GM18505 (cell line): ENCODE data around the gene F8.

Experiments used
- ATAC-seq: cut with Tn5 transposase; IDR thresholded peaks from one replicate; pipeline ENCODE4 v1.9.1; 2021; ENCODE audit not compliant: unreplicated experiment
- POLR2A ChIP-seq: IDR thresholded peaks from 4 replicates; pipeline ENCODE4 v1.6.1; 2011; ENCODE audit warnings: borderline replicate concordance; ENCODE audit not compliant: insufficient read depth, insufficient read length; ENCODE audit errors: extremely low read depth

The F8 gene

GRCh38 chrX:155053656-155054055, 31.1 kb upstream of the F8 start:
- no peak for ATAC-seq
- no peak for TF ChIP-seq POLR2A

GRCh38 chrX:155052738-155053498, 30.4 kb upstream of the F8 start:
- no peak for ATAC-seq
- TF ChIP-seq POLR2A, result no peak

DNA sequence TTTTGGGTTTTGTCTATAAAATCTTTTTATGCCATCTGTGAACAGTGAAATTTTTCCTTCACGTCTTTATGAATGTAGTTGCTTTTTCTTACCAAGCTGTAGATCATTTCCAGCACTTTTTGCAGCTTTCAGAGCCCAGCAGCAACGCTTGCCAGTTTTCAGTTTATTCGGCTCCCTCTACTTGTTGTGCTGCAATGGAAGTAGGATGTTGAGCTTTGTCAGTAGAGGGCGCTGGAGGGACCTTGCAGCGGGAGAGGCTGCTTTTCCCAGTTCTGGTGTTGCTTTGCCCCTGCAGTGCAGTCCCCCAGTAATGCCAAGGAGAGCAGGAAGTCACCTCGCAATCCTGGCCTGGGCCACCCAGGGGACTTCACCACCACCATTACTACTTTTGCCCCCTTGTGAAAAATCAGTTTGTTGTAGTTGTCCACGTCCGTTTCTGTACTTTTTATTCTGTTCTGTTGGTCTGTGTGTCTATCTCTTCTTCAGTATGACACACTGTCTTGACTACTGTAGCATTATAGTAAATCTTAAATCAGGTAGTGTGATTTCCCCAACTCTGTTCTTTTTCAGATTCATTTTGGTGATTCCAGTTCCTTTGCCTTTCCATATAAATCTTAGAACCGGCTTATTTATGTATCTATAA, 26.6 kb upstream of the F8 start:
- TF ChIP-seq POLR2A, result no peak
- ATAC-seq, result no peak

DNA sequence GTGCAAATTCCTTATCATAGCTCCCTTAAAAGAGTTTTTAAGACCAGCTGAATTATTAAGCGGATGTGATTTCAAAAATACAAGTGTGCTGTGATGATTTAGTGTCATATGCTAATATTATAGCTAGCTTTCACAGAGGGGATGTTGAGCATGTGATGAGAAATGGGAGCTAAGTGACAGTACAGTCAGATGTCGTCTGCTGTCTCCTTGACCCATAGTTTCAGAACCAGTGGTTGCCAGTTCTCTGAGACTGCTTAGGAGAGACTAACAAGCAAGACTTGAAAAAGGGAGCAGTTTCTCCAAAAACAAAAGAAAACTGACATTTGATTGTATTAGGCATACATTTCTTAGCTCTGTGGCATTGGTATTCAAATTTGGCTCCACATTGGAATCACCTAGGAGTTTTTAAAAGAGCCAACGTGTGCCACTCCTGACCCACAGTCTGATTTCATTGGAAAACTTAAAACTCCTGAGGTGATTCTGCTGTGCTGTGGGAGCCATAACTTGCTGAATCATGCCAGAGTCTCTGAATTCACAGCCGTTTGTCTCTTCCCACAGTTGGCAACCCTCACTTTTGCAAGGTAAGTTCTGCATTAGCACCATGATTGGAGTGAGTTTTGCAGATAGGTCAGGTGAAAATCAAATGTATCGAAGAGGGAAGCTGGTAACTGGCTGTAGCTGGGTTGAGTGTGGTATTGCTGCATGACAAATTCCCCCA, 24.4 kb upstream of the F8 start:
- no peak for TF ChIP-seq POLR2A
- ATAC-seq, result no peak

GRCh38 chrX:155046129-155046810, 23.7 kb upstream of the F8 start:
- no peak for ATAC-seq
- no peak for TF ChIP-seq POLR2A

GRCh38 chrX:155035688-155036087, 13.2 kb upstream of the F8 start:
- no peak for ATAC-seq
- no peak for TF ChIP-seq POLR2A

DNA sequence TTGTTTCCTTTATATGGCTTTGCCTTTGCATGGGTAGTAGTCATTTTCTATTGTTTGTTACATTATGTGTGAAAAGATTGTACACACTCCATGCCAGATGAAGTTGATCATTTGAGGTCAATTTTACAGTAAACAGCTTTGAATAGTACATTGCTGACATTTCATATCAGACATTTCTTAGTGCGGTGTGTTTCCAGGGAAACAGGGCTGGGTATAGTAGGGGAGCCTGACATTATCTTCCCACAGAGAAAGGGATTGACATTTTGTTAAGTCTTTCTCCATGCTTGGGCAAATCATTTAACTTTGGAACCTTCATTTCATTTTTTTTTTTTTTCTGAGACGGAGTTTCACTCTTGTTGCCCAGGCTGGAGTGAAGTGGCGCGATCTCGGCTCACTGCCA, 9.1 kb upstream of the F8 start:
- no peak for ATAC-seq
- no peak for TF ChIP-seq POLR2A

DNA sequence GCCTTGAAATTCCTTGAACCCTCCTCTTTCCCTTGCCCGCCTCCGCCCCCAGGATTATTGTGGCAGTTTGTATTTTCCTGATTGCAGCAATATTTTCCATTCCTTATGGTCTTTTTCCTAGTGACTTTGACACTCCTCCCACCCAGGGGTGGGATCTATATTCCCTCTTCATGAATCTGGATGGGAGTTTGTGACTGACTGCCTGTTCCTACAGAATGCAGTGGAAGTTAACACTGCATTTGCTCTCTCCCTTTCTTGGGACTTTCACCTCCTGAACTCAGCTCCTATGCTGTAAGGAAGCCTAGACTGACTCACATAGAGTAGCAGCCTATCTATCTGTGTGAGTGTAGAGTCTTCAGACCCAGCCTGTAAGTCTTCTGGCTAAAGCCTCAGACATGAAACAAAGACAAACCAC, 6.4 kb upstream of the F8 start:
- ATAC-seq, result no peak
- no peak for TF ChIP-seq POLR2A

DNA sequence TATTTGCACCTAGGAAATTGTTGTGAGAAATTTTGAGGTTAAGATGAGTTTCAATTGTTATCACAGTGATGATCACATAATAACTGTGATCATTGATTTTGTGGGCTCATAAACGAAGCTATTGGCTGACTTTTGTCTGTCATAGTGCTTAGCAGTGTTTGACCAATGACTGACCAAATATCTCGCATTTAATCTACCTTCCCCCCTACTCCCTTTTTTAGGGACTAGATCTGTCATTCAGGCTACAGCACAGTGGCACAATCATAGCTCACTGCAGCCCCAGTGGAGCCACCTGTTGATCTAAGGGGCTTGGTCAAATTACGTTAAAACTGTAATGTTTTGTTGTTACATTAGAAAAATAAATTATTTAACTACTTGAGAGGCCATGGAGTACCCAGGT, 5.6 kb upstream of the F8 start:
- TF ChIP-seq POLR2A, result no peak
- ATAC-seq, result no peak

DNA sequence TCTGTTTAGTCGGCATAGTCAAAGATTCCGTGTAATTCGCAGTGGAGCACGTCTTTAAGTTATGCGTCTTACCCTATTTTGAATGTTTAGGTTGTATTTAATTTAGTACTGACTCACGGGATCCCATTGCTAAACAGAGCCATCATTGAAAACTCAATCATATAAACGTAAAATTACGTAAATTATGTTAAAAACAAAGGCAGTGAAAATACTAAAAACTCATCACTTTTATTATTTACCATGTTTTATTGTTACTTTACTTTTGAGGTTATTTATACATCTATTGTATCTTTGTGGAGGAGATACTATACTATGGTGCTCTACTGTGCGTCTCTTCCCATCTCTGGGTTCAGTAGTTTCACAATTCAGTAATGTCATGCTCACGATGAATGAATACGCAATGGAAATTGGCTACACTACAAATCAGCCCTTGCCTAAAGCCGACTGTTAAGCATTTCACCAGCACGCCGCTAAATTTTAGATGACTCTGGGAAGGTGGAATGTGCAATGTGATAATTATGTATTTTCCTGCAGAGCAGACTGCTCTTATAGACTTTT, 5.1 kb upstream of the F8 start:
- no peak for TF ChIP-seq POLR2A
- no peak for ATAC-seq

- peak; percentile 74 for TF ChIP-seq POLR2A
- peak; percentile 86 for ATAC-seq
Measured at GRCh38 chrX:155026727-155027508, 4.4 kb upstream of the F8 start, which contains the start of gene FUNDC2. FUNDC2 (plus strand) TSS chrX:155026844; CDS start chrX:155026939, 95 bp downstream.

GRCh38 chrX:155026420-155026726, 3.9 kb upstream of the F8 start:
- no peak for TF ChIP-seq POLR2A
- no peak for ATAC-seq
